Hepatocyte (in vitro differentiated cells): Measurements from ENCODE around the gene ABLIM2. TPM values are rescaled to one million over a fixed set of nuclear protein-coding genes. Genes with fewer than 3 reads are reported as not detected.

Source experiments
- DNase-seq: peaks from one replicate; pipeline ENCODE4 v3.0.0-alpha.2; 2016; ENCODE audit warnings: low spot score
- H2AFZ ChIP-seq: fragments of 200-600 bp; sonication (generic); 2 replicates; pipeline ENCODE4 v1.6.0; 2016; ENCODE audit warnings: antibody characterized with exemption, mild to moderate bottlenecking
- H3K27ac ChIP-seq: fragments of 200-600 bp; sonication (generic); 2 replicates; pipeline ENCODE4 v1.5.1; 2016; ENCODE audit warnings: mild to moderate bottlenecking
- H3K27me3 ChIP-seq: fragments of 200-600 bp; sonication (generic); 2 replicates; pipeline ENCODE4 v1.6.1; 2016
- H3K36me3 ChIP-seq: fragments of 200-600 bp; sonication (generic); replicated peaks from 2 replicates; pipeline ENCODE4 v1.5.1; 2016; ENCODE audit warnings: low read depth; ENCODE audit not compliant: insufficient read depth
- H3K4me1 ChIP-seq: fragments of 200-600 bp; sonication (generic); 2 replicates; pipeline ENCODE4 v1.5.1; 2016; ENCODE audit warnings: mild to moderate bottlenecking, moderate library complexity; ENCODE audit not compliant: insufficient read depth
- H3K4me2 ChIP-seq: fragments of 200-600 bp; sonication (generic); 2 replicates; pipeline ENCODE4 v1.6.0; 2016
- H3K4me3 ChIP-seq: fragments of 200-600 bp; sonication (generic); 2 replicates; pipeline ENCODE4 v1.5.1; 2016; ENCODE audit warnings: mild to moderate bottlenecking
- H3K79me2 ChIP-seq: fragments of 200-600 bp; sonication (generic); 2 replicates; pipeline ENCODE4 v1.6.0; 2017; ENCODE audit warnings: mild to moderate bottlenecking
- H3K9me2 ChIP-seq: fragments of 200-600 bp; sonication (generic); replicated peaks from 2 replicates; pipeline ENCODE4 v1.6.0; 2017; ENCODE audit warnings: mild to moderate bottlenecking; ENCODE audit not compliant: insufficient read depth
- H3K9me3 ChIP-seq: fragments of 200-600 bp; sonication (generic); 2 replicates; pipeline ENCODE4 v1.5.1; 2016; ENCODE audit warnings: low read depth, mild to moderate bottlenecking
- H4K20me1 ChIP-seq: fragments of 200-600 bp; sonication (generic); 2 replicates; pipeline ENCODE4 v1.6.0; 2016; ENCODE audit warnings: mild to moderate bottlenecking; ENCODE audit not compliant: insufficient read depth, poor library complexity, severe bottlenecking
- CTCF ChIP-seq: fragments of 200-600 bp; sonication (generic); IDR thresholded peaks from 2 replicates; pipeline ENCODE4 v1.5.1; 2016; ENCODE audit warnings: antibody characterized with exemption, mild to moderate bottlenecking; ENCODE audit not compliant: poor library complexity
- EZH2 ChIP-seq: fragments of 200-600 bp; sonication (generic); IDR thresholded peaks from 2 replicates; pipeline ENCODE4 v1.6.1; 2016; ENCODE audit warnings: antibody characterized with exemption, mild to moderate bottlenecking, borderline replicate concordance
- EZH2phosphoT487 ChIP-seq: fragments of 200-600 bp; sonication (generic); IDR thresholded peaks from one replicate; pipeline ENCODE4 v1.6.1; 2018; ENCODE audit warnings: antibody characterized with exemption, mild to moderate bottlenecking, low read depth, moderate library complexity; ENCODE audit not compliant: unreplicated experiment, severe bottlenecking
- WGBS: methylation state at CpG from one replicate; pipeline ENCODE4 v1.1.6; 2016; ENCODE audit warnings: low lambda C conversion rate; ENCODE audit errors: missing lambda C conversion rate; 5-methylcytosine and 5-hydroxymethylcytosine counted together
- polyA plus RNA-seq: library from polyadenylated mRNA; unstranded; fragments of >200 nt; fragmentation: Nextera tagmentation; extraction: Ambion mirVana; gene quantifications from 2 replicates; pipeline ENCODE4 v1.2.1, GENCODE V29; 2016
- total RNA-seq: library from RNA; depleted of rRNA; stranded (reverse); fragments of >200 nt; gene quantifications from 2 replicates; pipeline ENCODE4 v1.2.3, GENCODE V29; 2014

The ABLIM2 gene
- total and polyA plus RNA-seq, 2 experiments from 2014 or later: 1.7 to 2.0 TPM

GRCh38 chr4:8188085-8188484 is 29.5 kb upstream of the ABLIM2 start:
- Histone ChIP-seq H3K4me2 (no peak overlapping the region), H3K9me2 (no peaks in the 10 kb centered on the region), H3K4me1 (peaks cover 19% of the 10 kb centered on the region), H3K79me2 (no peaks in the 10 kb centered on the region), H4K20me1 (no peaks in the 10 kb centered on the region), H2AFZ (no peak overlapping the region), H3K36me3 (no peaks in the 10 kb centered on the region), H3K27me3 (no peaks in the 10 kb centered on the region), H3K4me3 (no peak overlapping the region), H3K27ac (no peak overlapping the region), H3K9me3 (no peaks in the 10 kb centered on the region)
- TF ChIP-seq EZH2: no peak
- TF ChIP-seq CTCF: no peak
- TF ChIP-seq EZH2phosphoT487: no peak
- WGBS: 87% methylated on average over 12 of the region's 12 CpGs
- no peak for DNase-seq

GRCh38 chr4:8185930-8186329 is 27.3 kb upstream of the ABLIM2 start:
- H2AFZ ChIP-seq: no peak overlapping the region
- no peak overlapping the region for H3K27ac ChIP-seq
- H3K4me1 ChIP-seq: peaks cover 27% of the 10 kb centered on the region
- no peaks in the 10 kb centered on the region for H3K36me3 ChIP-seq
- H3K9me3 ChIP-seq: no peaks in the 10 kb centered on the region
- DNase-seq: no peak
- no peak overlapping the region for H3K4me3 ChIP-seq
- no peak for TF ChIP-seq CTCF
- no peak for TF ChIP-seq EZH2
- no peak for TF ChIP-seq EZH2phosphoT487
- H3K79me2 ChIP-seq: no peaks in the 10 kb centered on the region
- 50% methylated on average over 9 of the region's 9 CpGs for WGBS
- no peaks in the 10 kb centered on the region for H3K27me3 ChIP-seq
- H3K9me2 ChIP-seq: no peaks in the 10 kb centered on the region
- H4K20me1 ChIP-seq: no peaks in the 10 kb centered on the region
- H3K4me2 ChIP-seq: no peak overlapping the region

- Histone ChIP-seq H3K36me3 (no peaks in the 10 kb centered on the region), H3K4me3 (no peak overlapping the region), H3K4me1 (peaks cover 27% of the 10 kb centered on the region), H3K4me2 (no peak overlapping the region), H2AFZ (no peak overlapping the region), H3K79me2 (no peaks in the 10 kb centered on the region), H3K27ac (no peak overlapping the region), H3K9me3 (no peaks in the 10 kb centered on the region), H3K9me2 (no peaks in the 10 kb centered on the region), H3K27me3 (no peaks in the 10 kb centered on the region), H4K20me1 (no peaks in the 10 kb centered on the region)
- no peak for TF ChIP-seq EZH2phosphoT487
- 71% methylated on average over 9 of the region's 9 CpGs for whole genome bisulfite sequencing
- DNase-seq: no peak
These were observed 26.7 kb upstream of the ABLIM2 start for GRCh38 chr4:8185295-8185694.

GRCh38 chr4:8184061-8184460 is 25.4 kb upstream of the ABLIM2 start:
- Histone ChIP-seq H3K27ac (no peak overlapping the region), H3K9me2 (no peaks in the 10 kb centered on the region), H3K79me2 (no peaks in the 10 kb centered on the region), H3K4me2 (no peak overlapping the region), H3K36me3 (no peaks in the 10 kb centered on the region), H3K4me3 (no peak overlapping the region), H3K4me1 (peaks cover 27% of the 10 kb centered on the region), H3K9me3 (no peaks in the 10 kb centered on the region), H3K27me3 (no peaks in the 10 kb centered on the region), H2AFZ (no peak overlapping the region), H4K20me1 (no peaks in the 10 kb centered on the region)
- DNase-seq: no peak
- 92% methylated on average over 4 of the region's 4 CpGs for WGBS
- TF ChIP-seq EZH2phosphoT487 (no peak), EZH2 (no peak), CTCF (no peak)
